Ishikawa (cell line): Measurements from ENCODE around the gene KRTAP25-1.

Source experiments
- CEBPB ChIP-seq: IDR thresholded peaks from 2 replicates; pipeline ENCODE4 v1.6.1; 2012
- CREB1 ChIP-seq: IDR thresholded peaks from 2 replicates; pipeline ENCODE4 v1.6.1; 2012; ENCODE audit warnings: low read depth
- EGR1 ChIP-seq: IDR thresholded peaks from 2 replicates; pipeline ENCODE4 v1.6.1; 2012
- EP300 ChIP-seq: IDR thresholded peaks from 2 replicates; pipeline ENCODE4 v1.6.1; 2012; ENCODE audit warnings: borderline replicate concordance
- FOXM1 ChIP-seq: IDR thresholded peaks from 2 replicates; pipeline ENCODE4 v1.6.1; 2012; ENCODE audit warnings: low read depth, borderline replicate concordance
- MAX ChIP-seq: IDR thresholded peaks from 2 replicates; pipeline ENCODE4 v1.6.1; 2012
- NFIC ChIP-seq: IDR thresholded peaks from 2 replicates; pipeline ENCODE4 v1.6.1; 2012
- RAD21 ChIP-seq: IDR thresholded peaks from 2 replicates; pipeline ENCODE4 v1.6.1; 2012; ENCODE audit warnings: low read depth
- REST ChIP-seq: IDR thresholded peaks from 2 replicates; pipeline ENCODE4 v1.6.1; 2012; ENCODE audit warnings: low read depth, mild to moderate bottlenecking
- TAF1 ChIP-seq: IDR thresholded peaks from 2 replicates; pipeline ENCODE4 v1.6.1; 2012; ENCODE audit warnings: low read depth, mild to moderate bottlenecking
- TCF12 ChIP-seq: IDR thresholded peaks from 2 replicates; pipeline ENCODE4 v1.6.1; 2012; ENCODE audit warnings: low read depth
- TEAD4 ChIP-seq: IDR thresholded peaks from 2 replicates; pipeline ENCODE4 v1.6.1; 2012
- USF1 ChIP-seq: IDR thresholded peaks from 2 replicates; pipeline ENCODE4 v1.6.1; 2012
- YY1 ChIP-seq: IDR thresholded peaks from 2 replicates; pipeline ENCODE4 v1.6.1; 2012; ENCODE audit warnings: low read depth
- ZBTB7A ChIP-seq: IDR thresholded peaks from 2 replicates; pipeline ENCODE4 v1.6.1; 2012; ENCODE audit warnings: low read depth

KRTAP25-1 gene

GRCh38 chr21:30255679-30256078 is 33.6 kb downstream of the KRTAP25-1 start:
- no peak for TF ChIP-seq TAF1
- TF ChIP-seq EP300 = no peak
- no peak for TF ChIP-seq USF1
- TF ChIP-seq YY1 = no peak

GRCh38 chr21:30251781-30252180 is 37.5 kb downstream of the KRTAP25-1 start:
- TF ChIP-seq REST = no peak
- TF ChIP-seq TCF12 = no peak
- no peak for TF ChIP-seq CREB1
- no peak for TF ChIP-seq USF1
- TF ChIP-seq TAF1 = no peak
- no peak for TF ChIP-seq NFIC
- TF ChIP-seq EGR1 = no peak
- no peak for TF ChIP-seq TEAD4
- TF ChIP-seq EP300 = no peak
- no peak for TF ChIP-seq YY1
- no peak for TF ChIP-seq FOXM1
- no peak for TF ChIP-seq ZBTB7A
- no peak for TF ChIP-seq RAD21

GRCh38 chr21:30249936-30250335 is 39.4 kb downstream of the KRTAP25-1 start:
- TF ChIP-seq TAF1 (no peak), MAX (no peak), TEAD4 (no peak), USF1 (no peak), CEBPB (no peak), REST (no peak)

GRCh38 chr21:30248844-30249243 is 40.5 kb downstream of the KRTAP25-1 start:
- TF ChIP-seq REST (no peak), RAD21 (no peak), ZBTB7A (no peak), CEBPB (no peak), EGR1 (no peak), EP300 (no peak), NFIC (no peak), YY1 (no peak), TAF1 (no peak), TEAD4 (no peak), CREB1 (no peak), USF1 (no peak), FOXM1 (no peak), TCF12 (no peak), MAX (no peak)
